GM12878 (cell line): ENCODE measurements around the gene PHOSPHO1. TPM values are rescaled to one million over a fixed set of nuclear protein-coding genes. Genes with fewer than 3 reads are reported as not detected.
A peak's percentile ranks its signal among the peaks of the same experiment; 100 is the strongest.

Experiments used
- BHLHE40 ChIP-seq, 2 experiments: fragments of 450-650 bp in 1 of 2; IDR thresholded peaks; 2 replicates each; pipeline ENCODE4 v1.6.1; 2011 to 2017; ENCODE audit warnings: low read depth in 2 of 2, borderline replicate concordance in 1 of 2, improper control_type of control experiment in 1 of 2, low read length in 1 of 2, mild to moderate bottlenecking in 1 of 2
- BMI1 ChIP-seq: fragments of 450-650 bp; IDR thresholded peaks from 2 replicates; pipeline ENCODE4 v1.6.1; 2016; ENCODE audit warnings: mild to moderate bottlenecking, moderate library complexity, borderline replicate concordance
- EZH2 ChIP-seq: IDR thresholded peaks from 2 replicates; pipeline ENCODE4 v1.6.1; 2012; ENCODE audit warnings: low read depth, mild to moderate bottlenecking, control low read depth, inconsistent platforms, low read length, borderline replicate concordance; ENCODE audit not compliant: control insufficient read depth
- FOXK2 ChIP-seq: fragments of 450-650 bp; IDR thresholded peaks from 2 replicates; pipeline ENCODE4 v1.6.1; 2017; ENCODE audit warnings: mild to moderate bottlenecking, moderate library complexity
- GABPA ChIP-seq: IDR thresholded peaks from 2 replicates; pipeline ENCODE4 v1.6.1; 2014; ENCODE audit warnings: antibody characterized with exemption, low read depth, mild to moderate bottlenecking, inconsistent platforms
- HDAC6 ChIP-seq: fragments of 200-600 bp; sonication (generic); IDR thresholded peaks from one replicate; pipeline ENCODE4 v1.8.0; 2017; ENCODE audit warnings: antibody characterized with exemption; ENCODE audit not compliant: unreplicated experiment
- MLLT1 ChIP-seq: fragments of 450-650 bp; IDR thresholded peaks from 2 replicates; pipeline ENCODE4 v1.6.1; 2016; ENCODE audit warnings: mild to moderate bottlenecking
- MTA2 ChIP-seq: fragments of 450-650 bp; IDR thresholded peaks from 2 replicates; pipeline ENCODE4 v1.6.1; 2016; ENCODE audit warnings: low read depth, mild to moderate bottlenecking, moderate library complexity
- PAX8 ChIP-seq: fragments of 450-650 bp; IDR thresholded peaks from 2 replicates; pipeline ENCODE4 v1.6.1; 2017; ENCODE audit warnings: mild to moderate bottlenecking, moderate library complexity
- PKNOX1 ChIP-seq: fragments of 450-650 bp; IDR thresholded peaks from 2 replicates; pipeline ENCODE4 v1.6.1; 2016; ENCODE audit warnings: mild to moderate bottlenecking
- POU2F2 ChIP-seq: IDR thresholded peaks from 3 replicates; pipeline ENCODE4 v1.6.1; 2011; ENCODE audit warnings: low read depth, mild to moderate bottlenecking, low read length, borderline replicate concordance
- RAD21 ChIP-seq: IDR thresholded peaks from 2 replicates; pipeline ENCODE4 v1.6.1; 2011; ENCODE audit warnings: mild to moderate bottlenecking, low read depth, low read length, moderate library complexity; ENCODE audit not compliant: insufficient read depth
- RELB ChIP-seq: fragments of 450-650 bp; IDR thresholded peaks from 2 replicates; pipeline ENCODE4 v1.6.1; 2017; ENCODE audit warnings: low read depth, mild to moderate bottlenecking, moderate library complexity
- RFX5 ChIP-seq: IDR thresholded peaks from 2 replicates; pipeline ENCODE4 v1.6.1; 2011; ENCODE audit warnings: low read depth, low read length, improper control_type of control experiment
- RUNX3 ChIP-seq: IDR thresholded peaks from 2 replicates; pipeline ENCODE4 v1.6.1; 2012; ENCODE audit warnings: low read length, inconsistent platforms
- SMC3 ChIP-seq: IDR thresholded peaks from 2 replicates; pipeline ENCODE4 v1.6.1; 2011; ENCODE audit warnings: low read length, improper control_type of control experiment, borderline replicate concordance
- TARDBP ChIP-seq: IDR thresholded peaks from 2 replicates; pipeline ENCODE4 v1.6.1; 2016; ENCODE audit warnings: borderline replicate concordance
- USF1 ChIP-seq: IDR thresholded peaks from 2 replicates; pipeline ENCODE4 v1.6.1; 2011; ENCODE audit warnings: borderline replicate concordance, low read depth, mild to moderate bottlenecking, moderate library complexity, mixed read lengths, low read length; ENCODE audit not compliant: insufficient read depth; ENCODE audit errors: extremely low read length
- ZBTB11 ChIP-seq: fragments of 450-650 bp; formaldehyde crosslinking; IDR thresholded peaks from 2 replicates; pipeline ENCODE4 v1.5.0; 2022; ENCODE audit warnings: mild to moderate bottlenecking, missing genetic modification characterization
- ZNF217 ChIP-seq: fragments of 450-650 bp; IDR thresholded peaks from 2 replicates; pipeline ENCODE4 v1.6.1; 2017; ENCODE audit warnings: antibody characterized with exemption, mild to moderate bottlenecking
- ZNF384 ChIP-seq: IDR thresholded peaks from 2 replicates; pipeline ENCODE4 v1.6.1; 2012; ENCODE audit warnings: low read depth, mild to moderate bottlenecking, low read length, improper control_type of control experiment, borderline replicate concordance
- polyA plus RNA-seq, 11 experiments: library from polyadenylated mRNA; depleted of rRNA in 4 of 11; unstranded in 6 of 11; stranded (reverse) in 5 of 11; fragments of >200 nt; fragmentation: Nextera tagmentation in 4 of 11; fragmentation: Illumina TruSeq in 1 of 11; extraction: Ambion mirVana in 4 of 11; extraction: Trizol in 1 of 11; gene quantifications; 1 replicate in 1 of 11; 2 replicates in 10 of 11; pipeline versions ENCODE4 v1.2.1 to v1.2.3, GENCODE V29; 2011 to 2016; ENCODE audit warnings: inconsistent platforms in 2 of 11, missing spikeins in 2 of 11, low read depth in 1 of 11
- total RNA-seq, 4 experiments: library from RNA; depleted of rRNA in 3 of 4; stranded (reverse); fragments of >200 nt in 3 of 4; fragmentation: Illumina TruSeq in 1 of 4; extraction: Trizol in 1 of 4; gene quantifications; 2 replicates each; pipeline versions ENCODE4 v1.2.1 to v1.2.3, GENCODE V29; 2013 to 2021

Gene PHOSPHO1
- total and polyA plus RNA-seq, 10 of the 15 experiments (the other 5 are each of a cell fraction or from before 2014, with no cell fraction given): 0.03 to 1.5 (median 0.16) TPM; not detected in 2

- TF ChIP-seq MLLT1 (peak; percentile 68), PKNOX1 (no peak), RAD21 (peak; percentile 16; the same call in 1 of the 2 replicates), USF1 (no peak), RFX5 (no peak), PAX8 (no peak), BMI1 (no peak; the same call in 1 of the 2 replicates), ZNF384 (no peak), SMC3 (0 out of 2 replicates have a peak, but pooled peaks have one; percentile 15), RUNX3 (peak; percentile 56), BHLHE40 (IDR thresholded peaks at IDR 0.05; ENCODE audit: borderline replicate concordance in 1 of 2, low read depth in 2 of 2, low read length in 1 of 2) (peak; percentile 52 to 70; a peak in 3 of 4 replicates), TARDBP (peak; percentile 80; the same call in 1 of the 2 replicates), GABPA (no peak), MTA2 (peak; percentile 42), FOXK2 (no peak; the same call in 1 of the 2 replicates), EZH2 (no peak), POU2F2 (peak; percentile 85), ZBTB11 (no peak), RELB (peak; percentile 66), HDAC6 (no peak), ZNF217 (no peak)
Measured at GRCh38 chr17:49210158-49211029, 20.2 kb downstream of the PHOSPHO1 start, which contains the start of the genes ABI3 and GNGT2 (continued).
